ENCODE results near the gene CASZ1.

DNA sequence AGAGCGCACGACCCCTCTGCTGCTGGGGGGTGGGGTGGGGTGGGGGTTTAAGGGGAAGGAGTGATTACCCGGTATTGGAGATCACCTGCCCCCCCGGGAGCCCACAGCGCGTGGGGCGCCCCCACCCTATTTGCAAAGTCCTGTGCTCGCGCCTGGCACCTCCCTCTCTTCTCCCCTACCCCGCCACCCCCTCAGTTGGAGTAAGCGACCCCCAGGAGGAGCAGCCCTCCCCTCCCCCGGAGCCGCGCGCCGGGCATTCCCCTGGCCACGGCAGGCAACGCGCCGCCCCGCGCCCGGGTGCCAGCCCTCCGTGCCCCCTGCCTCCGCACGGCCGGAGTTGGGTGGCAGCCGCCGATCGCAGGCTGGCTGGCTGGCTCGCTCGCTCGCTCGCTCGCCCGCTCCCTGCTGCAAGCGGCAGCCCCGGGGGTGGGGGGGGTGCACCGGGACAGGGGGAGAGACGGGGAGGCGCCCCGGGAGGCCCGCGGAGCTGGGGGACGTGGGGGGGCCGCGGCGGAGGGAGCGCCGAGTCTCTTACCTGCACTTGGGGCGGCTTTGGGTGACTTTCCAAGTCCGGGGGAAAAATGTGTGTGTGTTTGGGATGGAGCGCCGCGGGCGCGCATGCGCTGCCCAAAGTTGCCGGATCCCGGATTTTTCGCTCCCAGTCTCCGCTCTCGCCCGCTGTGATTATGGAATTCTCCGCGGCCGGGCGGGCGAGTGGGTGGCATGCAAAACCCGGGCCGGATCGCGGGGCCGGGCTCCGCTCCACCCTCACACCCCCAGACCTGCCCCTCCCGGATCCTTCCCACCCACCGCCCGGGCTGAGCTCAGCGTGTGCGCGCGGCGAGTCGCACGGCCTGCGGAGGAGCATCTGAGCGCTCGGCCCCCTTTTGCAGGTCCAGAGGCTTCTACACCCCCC is at the start of gene CASZ1:
- TF ChIP-seq POLR2AphosphoS5 (IDR thresholded peaks at IDR 0.05; ENCODE audit: low read depth, low read length), result no peak
- no peak for TF ChIP-seq POLR2A (IDR thresholded peaks at IDR 0.05; ENCODE audit: low read depth, low read length)
- TF ChIP-seq TAF1 (IDR thresholded peaks at IDR 0.05; ENCODE audit: low read depth, low read length), result no peak
- TF ChIP-seq SPI1 (IDR thresholded peaks at IDR 0.05; ENCODE audit: low read depth, low read length), result no peak
- no peak for TF ChIP-seq PAX5 (IDR thresholded peaks at IDR 0.05; ENCODE audit: insufficient read depth, low read length, severe bottlenecking)
